HepG2 (cell line): ENCODE data around the gene SAPCD2. TPM values are rescaled to one million over a fixed set of nuclear protein-coding genes. Genes with fewer than 3 reads are reported as not detected.

ENCODE experiments used
- ARID4A ChIP-seq: sonication (generic); formaldehyde crosslinking; IDR thresholded peaks from 2 replicates; pipeline ENCODE4 v1.5.0; 2020; ENCODE audit warnings: mild to moderate bottlenecking, missing genetic modification reagents, borderline replicate concordance
- ATAD3A ChIP-seq: sonication (generic); formaldehyde crosslinking; IDR thresholded peaks from 2 replicates; pipeline ENCODE4 v1.4.0; 2020; ENCODE audit warnings: missing genetic modification reagents
- ATF1 ChIP-seq: IDR thresholded peaks from 2 replicates; pipeline ENCODE4 v1.6.1; 2016; ENCODE audit warnings: mild to moderate bottlenecking, control low read depth
- CERS6 ChIP-seq: sonication (generic); formaldehyde crosslinking; IDR thresholded peaks from 2 replicates; pipeline ENCODE4 v1.5.0; 2020; ENCODE audit warnings: missing genetic modification reagents
- CREB1 ChIP-seq, 2 experiments: fragments of 450-650 bp in 1 of 2; IDR thresholded peaks; 2 replicates each; pipeline ENCODE4 v1.6.1; 2016 to 2017; ENCODE audit warnings: control low read depth in 1 of 2, mild to moderate bottlenecking in 1 of 2, missing compliant biosample characterization in 1 of 2, missing genetic modification characterization in 1 of 2
- FOSL1 ChIP-seq: sonication (generic); formaldehyde crosslinking; IDR thresholded peaks from 2 replicates; pipeline ENCODE4 v1.9.0; 2021; ENCODE audit warnings: missing genetic modification reagents, borderline replicate concordance
- FOSL2 ChIP-seq: sonication (generic); formaldehyde crosslinking; IDR thresholded peaks from 2 replicates; pipeline ENCODE4 v1.4.0; 2020; ENCODE audit warnings: missing genetic modification reagents
- HIVEP1 ChIP-seq: sonication (generic); formaldehyde crosslinking; IDR thresholded peaks from 2 replicates; pipeline ENCODE4 v1.4.0; 2020; ENCODE audit warnings: mild to moderate bottlenecking, missing genetic modification reagents
- IKZF5 ChIP-seq: IDR thresholded peaks from 2 replicates; pipeline ENCODE4 v1.6.1; 2018; ENCODE audit warnings: missing genetic modification reagents, mild to moderate bottlenecking, missing compliant biosample characterization
- KDM5B ChIP-seq: sonication (generic); formaldehyde crosslinking; IDR thresholded peaks from 2 replicates; pipeline ENCODE4 v1.4.0; 2020; ENCODE audit warnings: missing genetic modification reagents, mild to moderate bottlenecking, borderline replicate concordance
- MAZ ChIP-seq, 2 experiments: sonication (generic) in 1 of 2; formaldehyde crosslinking in 1 of 2; IDR thresholded peaks; 2 replicates each; pipeline versions ENCODE4 v1.5.0 to v1.6.1; 2012 to 2020; ENCODE audit warnings: low read depth in 2 of 2, mild to moderate bottlenecking in 2 of 2, borderline replicate concordance in 1 of 2, improper control_type of control experiment in 1 of 2, low read length in 1 of 2, missing genetic modification reagents in 1 of 2, moderate library complexity in 1 of 2
- MBNL3 ChIP-seq: fragments of 250-450 bp; sonication (Bioruptor Pico); conservative IDR thresholded peaks from 2 replicates; pipeline ENCODE4 v1.8.0; 2022; ENCODE audit warnings: mild to moderate bottlenecking, inconsistent platforms
- NAIF1 ChIP-seq: sonication (generic); formaldehyde crosslinking; IDR thresholded peaks from 2 replicates; pipeline ENCODE4 v1.5.0; 2020; ENCODE audit warnings: mild to moderate bottlenecking, missing genetic modification reagents, borderline replicate concordance
- SALL1 ChIP-seq: sonication (generic); formaldehyde crosslinking; IDR thresholded peaks from 2 replicates; pipeline ENCODE4 v1.8.0; 2022; ENCODE audit warnings: mild to moderate bottlenecking, missing genetic modification reagents
- SIN3A ChIP-seq: IDR thresholded peaks from 2 replicates; pipeline ENCODE4 v1.6.1; 2011; ENCODE audit warnings: low read depth, mild to moderate bottlenecking, control low read depth, low read length, borderline replicate concordance
- TEF ChIP-seq: sonication (generic); formaldehyde crosslinking; IDR thresholded peaks from 2 replicates; pipeline ENCODE4 v1.5.0; 2020; ENCODE audit warnings: missing genetic modification reagents
- ZFX ChIP-seq: sonication (generic); formaldehyde crosslinking; IDR thresholded peaks from 2 replicates; pipeline ENCODE4 v1.4.0; 2020; ENCODE audit warnings: mild to moderate bottlenecking, low read depth, missing genetic modification reagents, moderate library complexity
- ZNF10 ChIP-seq: sonication (generic); formaldehyde crosslinking; IDR thresholded peaks from 2 replicates; pipeline ENCODE4 v1.4.0; 2020; ENCODE audit warnings: mild to moderate bottlenecking, low read depth, missing genetic modification reagents, borderline replicate concordance
- ZNF180 ChIP-seq: sonication (generic); formaldehyde crosslinking; IDR thresholded peaks from 2 replicates; pipeline ENCODE4 v1.4.0; 2020; ENCODE audit warnings: low read depth, missing genetic modification reagents, borderline replicate concordance
- ZNF446 ChIP-seq: sonication (generic); formaldehyde crosslinking; IDR thresholded peaks from 2 replicates; pipeline ENCODE4 v1.5.0; 2020; ENCODE audit warnings: mild to moderate bottlenecking, missing genetic modification reagents
- ZNF746 ChIP-seq: sonication (generic); formaldehyde crosslinking; IDR thresholded peaks from 2 replicates; pipeline ENCODE4 v1.8.0; 2022; ENCODE audit warnings: mild to moderate bottlenecking, missing genetic modification reagents
- ZSCAN9 ChIP-seq: IDR thresholded peaks from 2 replicates; pipeline ENCODE4 v1.6.1; 2016; ENCODE audit warnings: borderline replicate concordance
- polyA plus RNA-seq, 8 experiments: library from polyadenylated mRNA; depleted of rRNA in 3 of 8; stranded (reverse) in 7 of 8; unstranded in 1 of 8; fragments of >200 nt; fragmentation: Illumina TruSeq in 4 of 8; extraction: Trizol in 4 of 8; gene quantifications; 2 replicates each; pipeline versions ENCODE4 v1.2.1 to v1.2.3, GENCODE V29; 2011 to 2016; ENCODE audit warnings: low read depth in 4 of 8, missing spikeins in 1 of 8, mixed read lengths in 1 of 8; ENCODE audit not compliant: insufficient read depth in 1 of 8
- total RNA-seq, 5 experiments: library from RNA; depleted of rRNA; stranded (reverse); fragments of >200 nt; fragmentation: Illumina TruSeq; extraction: Trizol; gene quantifications; 2 replicates each; pipeline ENCODE4 v1.2.3, GENCODE V29; 2016; ENCODE audit warnings: low read depth in 1 of 5

SAPCD2 gene
- total and polyA plus RNA-seq, 2 of the 13 experiments (the other 11 are each of a cell fraction or from before 2014, with no cell fraction given): 21.9 to 42.8 TPM

GRCh38 chr9:137064027-137064879 is 6.1 kb downstream of the SAPCD2 start (continued):
- TF ChIP-seq SIN3A: no peak
- TF ChIP-seq ATF1: no peak
- peak; percentile 73 for TF ChIP-seq SALL1 (CRISPR knock-in tag)
- no peak for TF ChIP-seq NAIF1 (CRISPR knock-in tag)
- no peak for TF ChIP-seq ATAD3A (CRISPR knock-in tag)
- TF ChIP-seq ARID4A (CRISPR knock-in tag): peak; percentile 43; the same call in 1 of the 2 replicates
- no peak for TF ChIP-seq TEF (CRISPR knock-in tag)
- no peak for TF ChIP-seq ZNF446 (CRISPR knock-in tag)
- no peak for TF ChIP-seq ZNF746 (CRISPR knock-in tag)
- no peak for TF ChIP-seq CERS6 (CRISPR knock-in tag)
- TF ChIP-seq CREB1 (IDR thresholded peaks at IDR 0.05): no peak
- no peak for TF ChIP-seq CREB1 (CRISPR knock-in tag; IDR thresholded peaks at IDR 0.05)
- TF ChIP-seq MAZ (IDR thresholded peaks at IDR 0.05; ENCODE audit: borderline replicate concordance, low read depth, low read length): no peak
- TF ChIP-seq MAZ (CRISPR knock-in tag; IDR thresholded peaks at IDR 0.05; ENCODE audit: low read depth): no peak
- TF ChIP-seq MBNL3 (CRISPR knock-in tag): no peak
- TF ChIP-seq ZSCAN9 (CRISPR knock-in tag): no peak
- TF ChIP-seq KDM5B: no peak
- TF ChIP-seq FOSL2 (CRISPR knock-in tag): no peak
- no peak for TF ChIP-seq ZNF10 (CRISPR knock-in tag)
- TF ChIP-seq ZFX (CRISPR knock-in tag): peak; percentile 41; the same call in 1 of the 2 replicates
- peak; percentile 59; the same call in 1 of the 2 replicates for TF ChIP-seq IKZF5 (CRISPR knock-in tag)
- no peak for TF ChIP-seq ZNF180 (CRISPR knock-in tag)
- no peak; the same call in 1 of the 2 replicates for TF ChIP-seq HIVEP1 (CRISPR knock-in tag)
- no peak for TF ChIP-seq FOSL1
